ENCODE data around the gene NTRK3.

Gene NTRK3

DNA sequence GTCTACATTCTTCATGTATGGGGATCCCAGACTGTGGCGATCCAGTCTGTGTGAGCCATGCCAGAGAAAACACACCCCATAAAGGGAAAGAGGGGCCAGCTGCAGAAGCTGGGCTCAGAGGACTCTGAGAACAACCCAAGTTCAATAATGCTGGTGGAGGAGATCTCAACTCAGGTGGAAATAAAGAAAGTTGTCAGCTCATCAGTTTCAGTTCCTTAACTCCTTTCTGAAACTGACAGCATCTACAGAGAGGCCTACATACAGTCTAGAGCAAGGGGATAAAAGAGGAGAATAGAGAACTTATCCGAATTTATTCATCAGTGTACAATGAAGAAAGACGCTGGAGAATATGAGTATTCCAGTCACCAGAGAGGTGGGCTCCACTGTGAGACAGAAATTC lies 77.0 kb downstream of the NTRK3 start:
- DNase-seq (ENCODE audit: low read depth): no peak

DNA sequence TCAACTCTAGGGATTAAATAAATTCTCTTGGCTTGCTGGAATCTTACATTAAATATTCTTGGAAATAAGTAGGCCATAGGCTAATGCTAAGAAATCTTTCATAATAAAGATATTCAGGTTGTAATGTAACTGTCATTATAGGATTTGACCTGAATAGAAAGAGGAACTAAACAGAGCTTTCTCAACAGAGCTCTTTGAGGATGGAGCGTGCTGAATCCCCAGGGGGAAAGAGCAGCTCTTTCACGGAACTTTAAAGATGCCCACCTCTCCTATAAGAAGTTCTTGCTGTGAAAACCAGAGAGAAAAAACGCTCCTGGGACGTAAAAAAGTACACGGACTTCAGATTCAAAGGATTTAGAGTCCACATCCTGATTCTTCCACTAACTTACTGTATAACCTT lies 77.9 kb downstream of the NTRK3 start:
- DNase-seq (ENCODE audit: low read depth): no peak

DNA sequence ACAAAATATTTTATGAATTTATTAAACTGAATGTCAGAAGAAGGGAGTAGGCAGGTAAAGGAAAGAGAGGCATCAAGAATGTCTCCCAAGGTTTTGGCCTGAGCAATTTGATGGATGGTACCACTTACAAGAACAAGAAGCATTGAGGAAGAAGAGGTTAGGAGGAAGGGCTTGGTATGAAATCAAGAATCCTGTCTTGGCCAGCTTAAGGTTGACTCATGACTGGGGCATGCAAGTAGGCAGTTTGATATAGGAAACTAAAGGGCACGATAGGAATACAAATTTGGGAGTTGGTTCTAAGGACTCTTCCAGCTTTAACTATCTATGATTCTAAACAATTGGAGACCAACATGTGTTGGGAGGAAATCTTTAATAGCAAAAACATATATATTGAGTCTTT lies 79.1 kb downstream of the NTRK3 start:
- DNase-seq (ENCODE audit: low read depth): no peak

DNA sequence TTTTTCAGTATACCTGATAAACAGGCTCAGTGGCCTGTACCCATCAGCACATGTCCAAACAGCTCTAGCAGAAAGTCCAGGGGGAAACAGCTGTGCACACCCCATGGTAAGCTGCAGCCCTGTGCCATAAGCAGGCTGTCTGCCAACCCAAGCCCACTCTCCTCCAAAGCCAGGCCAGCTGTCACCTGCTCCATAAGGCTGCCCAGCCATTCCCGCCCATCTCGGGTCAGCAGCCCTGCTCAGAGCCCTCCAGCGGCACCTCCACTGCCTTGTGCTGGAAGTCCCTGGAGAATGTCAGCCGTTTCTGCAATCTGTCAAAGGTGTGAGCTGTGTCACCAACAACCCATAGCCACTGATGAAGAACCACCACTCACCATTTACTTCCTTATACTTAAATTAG lies 82.0 kb downstream of the NTRK3 start:
- DNase-seq (ENCODE audit: low read depth): no peak

DNA sequence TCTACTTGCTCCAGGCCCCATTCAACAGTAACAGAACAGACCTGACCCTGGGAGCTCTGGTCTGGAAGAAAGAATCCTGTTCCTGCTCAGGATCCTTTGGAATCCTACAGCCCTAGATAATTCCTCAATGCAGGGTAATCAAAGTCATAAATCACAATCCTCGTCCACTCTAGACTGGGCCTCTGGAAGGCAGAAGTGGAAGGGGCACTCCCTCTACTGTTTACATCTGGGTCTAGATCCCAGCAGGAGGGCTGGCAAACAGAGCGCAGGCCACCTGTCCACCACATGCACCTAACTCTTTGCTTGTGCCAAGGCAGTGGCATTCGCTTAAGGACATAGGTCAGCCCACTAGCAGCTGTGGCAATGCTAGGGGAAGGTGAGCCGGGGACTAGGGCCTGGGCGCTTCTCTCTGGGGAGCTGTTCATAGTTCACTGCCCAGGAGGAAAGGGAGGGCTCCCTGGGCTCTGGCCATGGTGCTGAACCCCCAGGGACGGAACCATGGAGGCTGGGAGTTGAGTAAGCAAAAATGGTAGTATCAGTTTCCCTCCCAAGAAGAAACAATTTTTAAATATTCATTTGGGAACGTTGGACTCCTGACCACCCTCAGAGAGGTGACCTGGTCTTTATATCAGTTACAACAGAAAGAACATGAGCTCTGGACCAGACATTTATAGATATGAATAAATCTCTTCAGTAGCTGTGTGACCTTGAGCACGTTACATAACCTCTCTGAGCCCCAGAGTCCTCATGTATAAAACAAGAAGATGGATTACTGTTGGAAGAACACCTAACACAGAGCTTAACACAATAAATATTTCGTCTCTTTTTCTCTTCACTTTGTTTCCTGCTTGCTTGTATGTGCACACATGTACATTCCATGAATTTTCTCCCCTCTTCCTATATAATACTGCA lies 90.2 kb downstream of the NTRK3 start:
- DNase-seq (ENCODE audit: low read depth): no peak

DNA sequence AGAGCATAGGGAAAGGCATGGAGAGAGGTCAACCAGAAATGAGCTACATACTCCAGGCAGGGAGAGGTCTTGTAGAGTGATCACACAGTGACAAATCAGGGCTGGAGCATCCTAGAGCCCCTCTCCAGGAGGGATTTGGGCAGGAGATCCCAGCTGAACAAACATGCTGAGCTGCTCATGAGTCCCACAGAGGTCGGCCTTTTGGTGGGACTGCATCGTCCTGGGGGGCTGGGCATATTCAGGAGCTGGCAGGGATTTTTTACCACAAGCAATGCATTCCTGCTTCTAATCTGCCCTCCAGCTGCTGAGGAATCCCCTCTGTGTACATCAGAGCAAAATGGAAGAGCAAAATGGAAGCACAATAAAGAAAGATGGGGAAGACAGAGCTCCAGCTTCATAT lies 94.9 kb downstream of the NTRK3 start:
- no peak for DNase-seq (ENCODE audit: low read depth)

DNA sequence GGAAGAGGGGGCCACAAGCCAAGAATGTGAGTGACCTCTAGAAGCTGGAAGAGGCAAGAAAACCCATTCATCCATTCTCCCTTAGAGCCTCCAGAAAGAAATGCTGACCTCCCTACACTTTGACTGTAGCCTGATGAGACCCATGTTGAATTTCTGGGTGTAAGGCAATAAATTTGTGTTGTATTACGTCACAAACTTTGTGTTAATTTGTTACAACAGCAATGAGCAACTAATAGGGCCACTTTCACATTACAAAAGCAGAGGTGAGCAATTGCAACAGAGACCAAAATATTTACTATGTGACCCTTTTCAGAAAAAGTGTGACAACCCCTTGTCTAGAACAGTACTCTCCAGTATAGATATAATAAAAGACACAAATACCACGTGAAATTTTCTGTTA lies 101.2 kb downstream of the NTRK3 start:
- no peak for DNase-seq (ENCODE audit: low read depth)

DNA sequence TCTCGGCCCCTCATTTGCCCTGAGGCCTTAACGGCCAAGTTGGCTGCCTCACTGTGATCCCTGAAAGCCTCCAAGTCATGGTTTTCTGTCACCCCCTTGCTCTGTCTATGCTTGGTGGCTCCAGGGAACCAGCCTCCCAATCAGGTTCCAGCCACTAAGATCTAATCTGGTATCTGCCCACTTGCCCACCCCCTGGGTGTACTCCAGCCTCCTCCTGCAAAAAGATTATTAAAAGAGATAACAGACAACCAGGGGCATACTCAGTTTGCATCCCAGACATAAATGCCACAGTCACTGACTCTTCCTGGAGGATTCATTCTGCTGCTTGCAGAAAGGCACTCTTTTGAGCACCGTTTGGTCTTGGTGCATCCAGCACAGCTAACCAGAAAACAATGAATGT lies 103.9 kb downstream of the NTRK3 start:
- DNase-seq (ENCODE audit: low read depth): no peak

DNA sequence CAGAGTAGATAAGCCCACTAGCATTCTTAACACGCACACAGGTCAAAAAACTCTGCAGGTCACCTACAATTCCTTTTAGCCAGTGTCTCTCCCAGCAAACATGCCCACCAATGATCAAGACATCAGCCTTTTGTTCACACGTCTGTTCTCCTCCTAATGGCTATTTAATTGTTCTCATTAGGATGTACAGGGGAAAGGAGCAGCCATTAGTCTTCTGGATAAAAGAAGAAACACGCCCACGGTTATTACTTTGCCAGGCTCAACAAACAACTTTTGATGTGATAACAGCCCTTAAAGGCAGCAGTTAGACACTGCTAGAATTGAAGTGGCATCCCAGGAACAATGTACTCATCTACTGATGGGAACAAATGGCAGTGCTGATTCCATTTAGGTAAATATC lies 108.8 kb downstream of the NTRK3 start:
- DNase-seq (ENCODE audit: low read depth): no peak

DNA sequence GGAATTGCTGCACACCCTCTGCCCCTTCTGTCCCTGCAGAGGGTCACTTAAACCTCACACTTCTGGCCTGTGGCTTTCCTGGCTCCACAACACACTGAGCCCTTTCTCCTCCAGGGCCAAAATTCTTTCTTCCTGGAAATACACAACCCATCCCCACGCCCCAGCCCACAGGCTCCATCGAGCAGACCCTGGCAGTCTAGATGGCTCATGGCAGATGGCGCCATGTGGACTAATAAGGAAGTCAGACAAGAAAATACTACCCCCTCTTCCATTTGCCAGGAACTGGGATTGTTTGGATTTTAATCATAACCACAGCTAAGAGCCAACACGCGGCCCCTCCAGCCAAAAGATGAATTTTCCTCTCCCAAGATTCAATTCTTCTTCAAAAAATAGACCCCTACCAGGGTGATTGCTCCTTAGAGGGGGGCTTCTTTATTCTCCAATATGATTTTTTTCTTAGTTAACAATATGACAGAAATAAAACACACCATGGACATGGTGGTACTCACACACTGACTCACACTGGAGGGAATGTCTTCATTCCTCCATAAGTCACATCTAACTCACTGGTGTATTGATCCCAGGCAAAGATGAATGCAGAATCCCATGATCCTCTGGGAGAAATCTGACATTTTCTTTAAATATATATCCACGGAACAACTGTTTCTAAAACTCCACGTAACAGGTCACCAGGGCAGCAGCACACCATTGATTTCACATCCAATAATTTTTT lies 111.5 kb downstream of the NTRK3 start:
- no peak for DNase-seq (ENCODE audit: low read depth)

DNA sequence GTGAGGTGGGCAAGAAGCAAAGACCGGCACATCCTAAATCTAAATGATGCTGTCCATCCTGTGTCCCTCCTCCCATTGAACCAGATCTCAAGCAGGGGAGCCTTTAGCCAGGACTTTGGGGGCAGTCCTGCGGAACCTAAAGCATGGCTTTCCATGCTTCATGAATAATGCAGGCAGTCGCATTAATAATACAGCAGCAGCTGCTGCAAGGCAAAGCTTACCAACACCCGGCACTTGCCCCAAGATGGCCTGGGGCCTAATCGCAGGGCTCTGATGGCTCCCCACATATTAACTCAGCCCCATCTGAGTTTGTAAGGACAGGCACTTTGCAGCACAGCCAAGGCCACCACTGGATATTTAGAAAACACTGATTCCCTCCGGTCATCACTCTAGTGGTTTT lies 114.4 kb downstream of the NTRK3 start:
- DNase-seq (ENCODE audit: low read depth): no peak

DNA sequence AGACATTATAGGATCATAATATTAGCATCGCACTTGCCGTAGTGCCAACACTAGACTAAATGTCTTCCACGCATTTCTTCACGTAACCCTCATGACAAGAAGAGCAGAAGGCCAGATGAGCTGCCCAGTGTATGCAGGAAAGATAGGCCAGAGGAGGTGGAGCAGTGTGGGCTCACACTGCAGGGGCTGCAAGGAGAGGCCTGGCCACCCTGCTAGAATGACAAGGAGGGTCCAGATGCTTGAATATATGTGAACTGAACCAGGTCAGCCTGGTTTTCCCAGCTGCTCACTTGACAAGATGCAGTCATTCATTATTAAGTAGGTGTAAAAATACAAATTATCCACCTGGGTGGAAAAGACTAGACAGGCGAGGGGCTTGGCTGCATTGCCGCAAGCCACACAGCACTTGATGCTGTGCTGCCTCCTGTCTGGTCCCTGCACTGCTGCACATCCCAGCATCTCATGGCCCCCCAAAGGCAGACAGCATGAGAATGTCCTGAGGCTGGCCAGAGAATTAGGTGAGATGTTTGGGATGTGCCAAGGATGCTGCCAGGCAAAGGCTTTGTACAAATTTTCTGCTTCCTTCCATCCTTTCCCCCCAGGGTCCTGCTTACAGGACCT lies 115.2 kb downstream of the NTRK3 start:
- DNase-seq (ENCODE audit: low read depth): no peak

DNA sequence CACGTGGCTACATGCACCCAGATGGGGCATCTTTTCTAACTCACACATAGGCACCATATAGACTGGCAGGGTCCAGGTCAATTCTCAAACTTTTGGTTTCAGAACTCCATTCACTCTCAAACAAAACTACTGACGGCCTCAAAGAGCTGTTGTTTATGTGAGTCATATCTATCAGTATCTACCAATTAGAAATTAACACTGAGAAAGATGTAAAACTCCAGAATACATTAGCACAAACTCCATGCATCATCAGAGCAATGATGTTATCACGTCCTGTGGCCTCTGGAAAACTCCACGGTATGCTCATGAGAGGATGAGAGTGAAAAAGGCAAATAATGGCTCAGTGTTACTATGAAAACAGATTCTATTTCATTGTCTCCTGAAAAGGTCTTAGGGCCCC lies 116.1 kb downstream of the NTRK3 start:
- DNase-seq (ENCODE audit: low read depth): no peak

DNA sequence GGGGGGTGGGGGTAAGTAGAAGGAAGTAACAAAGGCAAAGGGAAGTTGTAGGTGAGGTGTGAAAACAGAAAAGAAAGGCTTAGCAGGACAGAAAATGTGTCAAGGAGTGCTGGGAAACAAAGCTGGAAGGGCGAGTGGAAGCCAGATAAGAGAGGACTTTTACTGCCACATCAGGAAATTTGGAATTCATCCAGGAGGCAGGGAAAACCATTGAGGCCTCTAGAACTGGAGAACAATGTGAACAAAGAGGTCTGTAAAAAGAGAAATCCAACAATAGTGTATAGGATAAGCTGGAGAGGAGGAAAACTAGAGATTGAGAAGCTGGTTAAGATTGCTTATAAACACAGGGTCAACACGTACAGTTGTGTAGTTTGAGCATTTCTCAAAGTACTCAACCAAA lies 116.6 kb downstream of the NTRK3 start:
- no peak for DNase-seq (ENCODE audit: low read depth)

DNA sequence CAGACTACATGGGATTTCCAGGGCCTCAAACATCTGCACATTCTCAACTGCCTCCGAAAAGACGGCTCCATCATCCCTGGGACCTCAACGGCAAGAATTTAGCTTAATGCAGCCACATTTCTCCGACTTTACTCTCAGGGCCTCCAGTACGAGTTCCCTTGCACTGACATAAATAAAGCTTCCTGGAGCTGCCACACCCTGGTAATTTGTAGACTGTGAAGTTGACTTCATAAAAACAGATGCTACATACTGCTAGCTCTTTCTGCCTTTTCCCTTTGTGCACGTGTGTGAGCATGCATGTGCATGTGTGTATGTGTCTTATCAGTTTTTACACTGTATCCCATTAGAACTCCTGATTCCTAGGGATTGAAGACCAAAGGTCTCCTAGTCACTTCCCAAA lies 122.7 kb downstream of the NTRK3 start:
- no peak for DNase-seq (ENCODE audit: low read depth)

DNA sequence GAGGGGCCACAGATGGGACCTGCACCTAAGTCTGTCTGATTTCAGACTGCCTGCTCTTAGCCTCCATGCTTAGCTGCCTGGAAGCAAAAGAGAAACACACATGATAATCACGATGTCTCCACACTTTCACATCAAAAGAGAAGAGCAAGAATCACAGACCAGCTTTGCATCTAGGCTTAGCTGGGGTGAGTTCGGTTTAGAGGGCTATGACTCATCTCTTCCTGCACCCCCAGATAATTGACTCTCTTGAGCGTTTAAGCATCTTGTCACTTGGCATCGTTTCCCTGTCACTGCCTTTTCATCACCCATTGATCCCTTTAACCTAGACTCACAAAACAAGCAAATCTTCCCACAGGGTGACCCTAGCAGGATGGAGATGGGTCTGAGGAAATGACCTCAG lies 124.0 kb downstream of the NTRK3 start:
- DNase-seq (ENCODE audit: low read depth): no peak

DNA sequence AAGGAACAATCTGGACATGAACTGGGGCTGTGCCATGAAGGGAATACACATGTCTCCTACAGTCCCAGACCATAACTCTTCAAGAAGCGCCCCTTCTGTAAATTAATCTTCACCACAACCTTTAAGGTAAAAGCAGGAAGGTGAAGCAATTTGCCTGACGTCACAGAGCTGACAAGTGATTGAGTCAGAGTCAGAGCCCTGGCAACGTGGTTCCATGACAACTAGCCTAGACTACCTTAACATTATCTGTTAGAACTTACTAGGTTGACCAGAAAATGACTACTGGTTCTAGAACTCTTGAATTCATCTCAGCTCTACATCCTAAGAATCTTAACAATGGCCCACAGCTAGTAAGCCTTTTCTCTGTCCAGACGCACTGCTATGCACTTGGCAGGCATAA lies 124.6 kb downstream of the NTRK3 start:
- no peak for DNase-seq (ENCODE audit: low read depth)

DNA sequence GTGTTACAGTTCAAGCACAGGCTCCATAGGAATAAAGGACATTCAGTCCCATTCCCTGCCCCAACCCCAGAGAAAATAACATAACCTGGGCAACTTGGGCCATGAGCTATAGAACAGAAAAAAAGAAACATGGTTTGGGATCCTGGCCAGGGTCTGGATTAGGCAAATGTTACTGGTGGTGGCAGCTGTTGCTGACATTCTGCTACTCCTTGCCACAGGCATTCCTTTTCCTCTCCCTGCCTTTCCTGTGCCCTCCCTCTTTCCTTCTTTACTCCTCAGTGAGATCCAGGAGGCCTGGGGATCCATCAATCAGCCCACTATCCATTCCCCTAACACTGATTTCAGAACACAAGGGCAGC lies 129.1 kb downstream of the NTRK3 start:
- no peak for DNase-seq (ENCODE audit: low read depth)

DNA sequence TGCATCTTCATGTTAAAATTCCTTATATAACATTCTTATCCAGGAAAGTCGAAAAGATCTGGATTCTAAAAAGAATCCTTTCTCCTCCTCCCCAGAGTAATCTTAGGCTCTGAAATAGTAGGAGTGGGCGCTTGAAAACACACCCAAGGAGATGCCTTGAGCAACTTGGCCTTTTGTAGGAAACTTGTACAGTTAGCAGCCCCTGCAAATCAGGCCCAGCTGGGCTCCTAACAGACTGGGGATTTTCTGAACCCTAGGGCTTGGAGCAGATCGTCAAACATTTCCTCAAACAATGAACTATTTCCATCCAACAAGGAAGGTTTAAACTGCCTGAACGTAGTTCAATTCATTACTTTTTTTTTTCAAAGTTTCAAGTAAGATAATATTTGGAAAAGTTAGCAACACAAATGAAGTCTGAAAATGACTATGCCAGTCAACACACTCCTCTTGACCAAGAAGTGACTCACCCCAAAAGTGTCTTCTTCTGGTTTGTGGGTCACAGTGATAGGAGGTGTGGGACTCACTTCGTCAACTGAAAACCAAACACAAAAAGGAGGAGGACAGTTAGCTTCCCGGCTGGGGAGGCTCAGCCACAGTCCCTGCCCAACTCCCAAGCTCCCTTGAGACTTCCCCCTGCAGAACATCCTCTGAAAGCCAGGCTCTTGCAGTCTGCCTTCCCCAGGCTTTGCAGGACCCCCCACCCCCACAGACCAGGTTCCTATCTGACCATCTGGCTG lies 129.7 kb downstream of the NTRK3 start:
- no peak for DNase-seq (ENCODE audit: low read depth)

DNA sequence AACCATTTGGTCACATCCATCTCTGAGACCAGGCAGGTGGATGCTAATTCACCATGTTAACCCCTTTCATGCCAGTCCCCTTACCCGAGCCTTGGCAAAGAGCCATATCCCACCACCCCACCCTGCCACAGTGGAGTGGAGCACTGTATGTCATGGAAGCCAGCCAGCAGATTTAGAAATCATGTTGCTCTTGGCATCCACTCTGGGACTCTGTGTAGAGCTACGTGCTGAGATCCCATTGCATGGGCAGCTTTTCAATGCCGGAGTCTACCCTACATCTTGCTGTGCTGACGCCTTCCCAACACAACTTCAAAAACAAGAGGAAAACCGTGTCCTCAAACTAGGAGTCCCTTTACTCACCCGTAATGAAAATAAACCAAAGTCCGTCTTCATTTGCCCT lies 131.0 kb downstream of the NTRK3 start:
- DNase-seq (ENCODE audit: low read depth): no peak

DNA sequence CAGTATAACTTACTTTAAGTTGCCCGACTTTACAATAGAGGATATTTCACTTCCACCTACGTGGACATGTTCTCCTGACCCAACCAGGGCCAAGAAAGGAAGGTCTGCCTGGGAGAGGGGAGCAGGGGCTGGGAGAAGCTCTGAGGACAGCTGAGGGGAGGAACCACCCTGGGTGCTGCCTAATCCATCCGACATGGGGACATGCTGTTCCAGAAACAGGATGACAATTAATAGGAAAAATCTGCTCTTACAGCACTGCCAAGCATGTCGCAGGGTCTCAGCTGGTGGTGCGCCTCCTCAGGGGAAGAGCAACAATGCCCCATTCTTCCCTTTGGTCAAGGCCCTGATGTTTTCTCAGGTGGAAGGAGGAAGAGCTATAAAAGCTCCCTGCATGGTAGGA lies 132.3 kb downstream of the NTRK3 start:
- DNase-seq (ENCODE audit: low read depth): no peak

DNA sequence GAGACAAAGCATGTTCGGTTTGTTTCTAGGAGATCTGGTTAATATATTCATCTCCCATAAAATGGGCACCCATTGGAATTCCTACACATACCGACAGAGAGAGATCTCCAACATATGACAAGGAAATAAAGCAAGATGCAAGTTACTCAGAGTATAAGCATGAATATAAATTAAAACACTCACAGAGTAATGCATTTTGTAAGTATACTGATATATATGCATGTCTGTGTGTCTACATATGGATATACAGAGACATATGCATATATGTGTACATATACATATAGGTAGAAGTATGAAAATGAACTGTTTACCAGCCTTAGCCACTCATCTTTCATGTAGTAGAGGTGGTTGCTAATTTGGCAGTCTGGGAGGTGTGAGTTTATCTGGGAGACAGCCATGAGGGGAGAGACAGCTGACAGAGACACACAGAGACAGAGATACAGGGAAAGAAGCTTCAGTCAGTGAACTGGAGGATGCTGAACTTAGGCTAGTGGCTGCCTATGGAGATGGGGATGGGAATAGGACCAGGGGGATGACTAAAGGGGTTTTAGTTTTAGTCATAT lies 134.5 kb downstream of the NTRK3 start:
- no peak for DNase-seq (ENCODE audit: low read depth)
